ENCODE measurements around the gene ANO7.

ANO7 gene

DNA sequence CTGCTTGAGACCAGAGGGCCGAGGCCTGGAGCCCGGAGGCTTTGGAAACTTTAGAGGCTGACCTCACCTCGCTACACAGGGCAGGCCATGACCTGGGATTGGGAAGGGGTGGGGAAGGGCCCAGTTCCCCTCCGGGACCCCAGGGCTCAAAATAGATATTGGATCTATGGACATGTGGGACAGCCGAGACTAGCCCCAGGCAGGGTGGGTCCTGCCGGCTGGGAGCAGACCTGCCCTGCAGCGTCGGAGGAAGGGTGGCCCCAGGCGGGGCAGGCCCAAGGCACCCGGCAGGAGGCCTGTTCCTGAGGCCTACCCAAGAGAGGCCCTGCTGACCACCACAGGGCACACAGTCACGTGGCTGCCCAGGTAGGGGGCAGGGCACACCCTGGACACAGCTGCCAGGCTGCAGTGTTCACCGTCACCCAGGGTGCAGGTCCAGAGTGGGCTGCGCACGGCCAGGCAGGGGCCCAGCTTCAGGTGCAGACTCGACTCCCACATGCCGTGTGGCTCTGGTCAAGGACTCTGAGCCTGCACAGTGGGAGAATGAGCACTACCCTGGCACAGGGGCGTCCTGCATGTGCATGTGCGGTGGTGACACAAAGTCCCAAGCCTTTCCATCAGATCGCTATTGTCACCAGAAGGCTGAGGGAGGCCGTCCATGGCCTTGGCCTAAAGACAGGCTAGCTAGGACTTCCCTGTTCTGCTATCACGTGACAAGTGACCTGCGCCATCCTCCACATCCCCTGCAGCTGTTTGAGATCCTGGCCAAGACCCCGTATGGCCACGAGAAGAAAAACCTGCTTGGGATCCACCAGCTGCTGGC, 13.2 kb downstream of the ANO7 start:
- no peak overlapping the region for H3K4me3 Mint-ChIP-seq
- no peaks in the 10 kb centered on the region for H3K36me3 Mint-ChIP-seq (ENCODE audit: low read depth)
- TF ChIP-seq, protein P1, sequence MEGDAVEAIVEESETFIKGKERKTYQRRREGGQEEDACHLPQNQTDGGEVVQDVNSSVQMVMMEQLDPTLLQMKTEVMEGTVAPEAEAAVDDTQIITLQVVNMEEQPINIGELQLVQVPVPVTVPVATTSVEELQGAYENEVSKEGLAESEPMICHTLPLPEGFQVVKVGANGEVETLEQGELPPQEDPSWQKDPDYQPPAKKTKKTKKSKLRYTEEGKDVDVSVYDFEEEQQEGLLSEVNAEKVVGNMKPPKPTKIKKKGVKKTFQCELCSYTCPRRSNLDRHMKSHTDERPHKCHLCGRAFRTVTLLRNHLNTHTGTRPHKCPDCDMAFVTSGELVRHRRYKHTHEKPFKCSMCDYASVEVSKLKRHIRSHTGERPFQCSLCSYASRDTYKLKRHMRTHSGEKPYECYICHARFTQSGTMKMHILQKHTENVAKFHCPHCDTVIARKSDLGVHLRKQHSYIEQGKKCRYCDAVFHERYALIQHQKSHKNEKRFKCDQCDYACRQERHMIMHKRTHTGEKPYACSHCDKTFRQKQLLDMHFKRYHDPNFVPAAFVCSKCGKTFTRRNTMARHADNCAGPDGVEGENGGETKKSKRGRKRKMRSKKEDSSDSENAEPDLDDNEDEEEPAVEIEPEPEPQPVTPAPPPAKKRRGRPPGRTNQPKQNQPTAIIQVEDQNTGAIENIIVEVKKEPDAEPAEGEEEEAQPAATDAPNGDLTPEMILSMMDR (IDR thresholded peaks at IDR 0.05; ENCODE audit: unreplicated experiment in 3 of 3), result no peak
- H3K9me3 Mint-ChIP-seq, result no peaks in the 10 kb centered on the region
- H3K27me3 Mint-ChIP-seq (ENCODE audit: low read depth), result no peaks in the 10 kb centered on the region
- H3K4me1 Mint-ChIP-seq, result peaks cover 5% of the 10 kb centered on the region
- no peak overlapping the region for H3K27ac Mint-ChIP-seq

DNA sequence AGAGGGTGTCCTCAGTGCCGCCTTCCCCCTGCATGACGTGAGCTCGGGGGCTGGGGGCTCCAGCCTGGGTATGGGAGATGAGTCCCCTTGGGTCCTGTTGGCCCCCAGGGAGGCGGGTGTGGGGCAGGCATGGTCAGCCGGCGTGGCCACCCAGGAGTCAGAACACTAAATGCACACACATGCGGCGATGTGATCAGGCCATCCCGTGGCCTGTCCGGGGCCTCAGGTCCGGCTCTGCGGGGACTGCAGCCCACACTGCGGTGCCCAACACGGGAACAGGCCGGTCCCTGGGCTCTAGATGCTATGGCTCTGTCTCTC, 13.8 kb downstream of the ANO7 start:
- TF ChIP-seq, protein P1 (IDR thresholded peaks at IDR 0.05; ENCODE audit: unreplicated experiment in 3 of 3), result no peak
- H3K4me1 Mint-ChIP-seq, result peaks cover 5% of the 10 kb centered on the region

DNA sequence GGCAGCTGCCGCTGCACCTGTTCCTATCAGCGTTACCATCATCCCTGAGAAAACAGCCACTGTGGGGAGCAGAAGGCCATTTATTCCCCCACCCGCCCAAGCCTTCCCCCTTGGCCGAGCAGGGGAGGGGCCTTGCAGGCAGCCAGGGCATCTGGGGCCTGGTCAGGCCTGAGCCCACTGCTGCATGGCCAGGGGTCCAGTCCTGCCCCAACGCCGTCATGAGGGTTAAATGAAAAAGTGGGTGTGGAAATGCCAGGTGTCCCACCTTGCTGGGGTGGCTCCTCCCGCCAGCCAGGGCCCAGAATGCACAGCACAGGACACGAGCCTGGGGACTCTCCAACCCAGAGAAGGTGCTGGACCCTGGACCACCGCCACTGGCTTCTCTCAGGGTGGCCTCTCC, 14.2 kb downstream of the ANO7 start:
- no peaks in the 10 kb centered on the region for H3K36me3 Mint-ChIP-seq (ENCODE audit: low read depth)
- no peaks in the 10 kb centered on the region for H3K9me3 Mint-ChIP-seq
- no peaks in the 10 kb centered on the region for H3K27me3 Mint-ChIP-seq (ENCODE audit: low read depth)
- no peak overlapping the region for H3K27ac Mint-ChIP-seq
- TF ChIP-seq, protein P1 (IDR thresholded peaks at IDR 0.05; ENCODE audit: unreplicated experiment in 3 of 3), result no peak
- H3K4me1 Mint-ChIP-seq, result peaks cover 5% of the 10 kb centered on the region
- H3K4me3 Mint-ChIP-seq, result no peak overlapping the region

More for the DNA sequence above, 13.8 kb downstream of the ANO7 start:
- no peak overlapping the region for H3K4me3 Mint-ChIP-seq
- H3K27ac Mint-ChIP-seq, result no peak overlapping the region
- no peaks in the 10 kb centered on the region for H3K36me3 Mint-ChIP-seq (ENCODE audit: low read depth)
- H3K9me3 Mint-ChIP-seq, result no peaks in the 10 kb centered on the region
- H3K27me3 Mint-ChIP-seq (ENCODE audit: low read depth), result no peaks in the 10 kb centered on the region

DNA sequence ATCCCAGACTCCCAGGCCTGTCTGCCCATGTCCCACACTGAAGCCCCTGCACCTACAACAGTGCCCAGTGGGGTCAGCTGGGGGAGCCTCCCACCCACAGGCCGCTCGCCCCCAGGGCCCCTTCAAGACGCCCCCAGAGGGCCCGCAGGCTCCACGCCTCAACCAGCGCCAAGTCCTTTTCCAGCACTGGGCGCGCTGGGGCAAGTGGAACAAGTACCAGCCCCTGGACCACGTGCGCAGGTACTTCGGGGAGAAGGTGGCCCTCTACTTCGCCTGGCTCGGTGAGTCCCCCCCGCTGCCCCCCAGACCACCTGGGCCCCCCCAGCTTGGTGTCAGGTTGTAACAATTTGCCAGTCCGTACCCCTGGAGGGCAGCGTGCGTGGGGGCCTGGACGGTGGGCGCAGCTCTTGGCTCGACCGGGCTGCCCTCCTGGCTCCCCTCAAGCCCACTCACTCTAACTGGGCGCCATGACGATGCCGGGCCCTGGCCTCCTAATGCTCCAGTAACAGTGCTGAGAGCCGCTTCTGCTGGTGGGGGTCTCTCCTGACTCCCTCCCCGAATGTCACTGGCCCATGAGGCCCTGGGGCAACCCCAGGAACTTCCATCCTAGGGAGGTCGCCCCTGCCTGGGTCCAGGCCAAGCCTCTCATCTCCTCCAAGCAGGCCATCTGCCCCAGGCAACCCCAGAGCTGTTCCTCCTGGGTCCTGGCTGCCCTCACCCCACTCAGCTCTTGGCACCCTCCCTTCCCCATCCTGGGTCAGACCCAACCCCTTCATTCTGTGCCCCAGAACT, 14.9 kb downstream of the ANO7 start:
- no peak overlapping the region for H3K4me3 Mint-ChIP-seq
- no peaks in the 10 kb centered on the region for H3K36me3 Mint-ChIP-seq (ENCODE audit: low read depth)

DNA sequence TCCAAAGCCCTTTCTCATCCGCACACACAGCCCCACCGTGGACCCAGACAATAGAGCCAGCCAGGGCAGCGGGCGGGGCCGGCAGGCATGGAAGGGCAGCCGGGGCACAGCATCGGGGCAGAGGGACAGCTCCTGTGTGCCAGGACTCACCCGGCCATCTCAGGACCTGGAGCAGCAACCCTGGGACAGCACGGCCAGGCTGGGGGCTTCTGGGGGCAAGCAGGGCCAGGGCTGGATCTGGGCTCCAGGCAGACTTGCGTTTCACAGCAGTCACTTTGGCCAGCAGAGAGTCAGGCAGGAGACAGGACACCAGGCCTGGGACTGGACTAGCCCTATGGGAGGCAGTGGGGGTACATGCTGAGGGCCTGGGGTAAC, 15.5 kb downstream of the ANO7 start:
- no peak overlapping the region for H3K4me3 Mint-ChIP-seq
- no peak overlapping the region for H3K27ac Mint-ChIP-seq
- H3K27me3 Mint-ChIP-seq (ENCODE audit: low read depth), result peaks cover 3% of the 10 kb centered on the region
- H3K36me3 Mint-ChIP-seq (ENCODE audit: low read depth), result no peaks in the 10 kb centered on the region
- peaks cover 1% of the 10 kb centered on the region for H3K4me1 Mint-ChIP-seq
- TF ChIP-seq, protein P1 (IDR thresholded peaks at IDR 0.05; ENCODE audit: unreplicated experiment in 3 of 3), result no peak
- no peaks in the 10 kb centered on the region for H3K9me3 Mint-ChIP-seq

More for the DNA sequence above, 14.9 kb downstream of the ANO7 start:
- Mint-ChIP-seq H3K27me3 (ENCODE audit: low read depth) (peaks cover under 1% of the 10 kb centered on the region), H3K27ac (no peak overlapping the region), H3K4me1 (peaks cover 5% of the 10 kb centered on the region), H3K9me3 (no peaks in the 10 kb centered on the region)
- TF ChIP-seq, protein P1 (IDR thresholded peaks at IDR 0.05; ENCODE audit: unreplicated experiment in 3 of 3), result no peak

Data from nephron (organoid).